COR-L47 (cell line): ENCODE data around the gene SFT2D2.
A peak's percentile ranks its signal among the peaks of the same experiment; 100 is the strongest.

Experiments
- DNase-seq: peaks from one replicate; lab custom pipeline; 2025; lab: John Stamatoyannopoulos, UW

The SFT2D2 gene

GRCh38 chr1:168265596-168265995 is 39.8 kb downstream of the SFT2D2 start:
- no peak for DNase-seq

GRCh38 chr1:168266644-168267186 is 40.9 kb downstream of the SFT2D2 start:
- DNase-seq = no peak

GRCh38 chr1:168271636-168272035 is 45.8 kb downstream of the SFT2D2 start:
- no peak for DNase-seq

GRCh38 chr1:168273575-168273974 is 47.8 kb downstream of the SFT2D2 start:
- DNase-seq = no peak

- no peak for DNase-seq
These were observed 53.4 kb downstream of the SFT2D2 start for GRCh38 chr1:168279253-168279652.

- DNase-seq = no peak
These were observed 54.6 kb downstream of the SFT2D2 start, which contains the start of gene TBX19 for GRCh38 chr1:168280296-168280927. Gene TBX19, plus strand, starts transcription at chr1:168280877. Its CDS starts 214 bp downstream, at chr1:168281091.

GRCh38 chr1:168281603-168282325 is 56.0 kb downstream of the SFT2D2 start:
- no peak for DNase-seq

GRCh38 chr1:168285521-168285790 is 59.7 kb downstream of the SFT2D2 start:
- DNase-seq = no peak

- no peak for DNase-seq
These were observed 60.4 kb downstream of the SFT2D2 start for GRCh38 chr1:168285971-168286927.

GRCh38 chr1:168287237-168287664 is 61.4 kb downstream of the SFT2D2 start:
- no peak for DNase-seq

GRCh38 chr1:168288311-168289052 is 62.7 kb downstream of the SFT2D2 start:
- DNase-seq = no peak

- DNase-seq = peak; percentile 88
These were observed 65.5 kb downstream of the SFT2D2 start for GRCh38 chr1:168291222-168291837.

- no peak for DNase-seq
These were observed 67.6 kb downstream of the SFT2D2 start for GRCh38 chr1:168293356-168293755.

GRCh38 chr1:168295411-168296114 is 69.8 kb downstream of the SFT2D2 start:
- no peak for DNase-seq

GRCh38 chr1:168297019-168297730 is 71.4 kb downstream of the SFT2D2 start:
- DNase-seq = peak; percentile 58

- no peak for DNase-seq
These were observed 72.6 kb downstream of the SFT2D2 start for GRCh38 chr1:168298446-168298845.

- DNase-seq = no peak
These were observed 74.8 kb downstream of the SFT2D2 start for GRCh38 chr1:168300626-168301025.

- DNase-seq = no peak
These were observed 76.0 kb downstream of the SFT2D2 start for GRCh38 chr1:168301664-168302320.
